PC-3 (cell line): Measurements from ENCODE around the gene AUP1.

Experiments used
- CTCF ChIP-seq: fragments of 300-600 bp; sonication (generic); conservative IDR thresholded peaks from 2 replicates; pipeline ENCODE4 v1.5.1; 2017; ENCODE audit warnings: antibody characterized with exemption, low read depth, mild to moderate bottlenecking, low read length
- EZH2 ChIP-seq: fragments of 300-600 bp; sonication (generic); IDR thresholded peaks from one replicate; pipeline ENCODE4 v1.6.1; 2017; ENCODE audit warnings: antibody characterized with exemption, mild to moderate bottlenecking, low read length; ENCODE audit not compliant: unreplicated experiment

GRCh38 chr2:74514368-74515270 lies 14.9 kb downstream of the AUP1 start, which contains the start of gene TLX2:
- TF ChIP-seq CTCF (no peak), EZH2 (no peak)
